GM23248 (cell line): ENCODE results near the gene ABCC12. TPM values are rescaled to one million over a fixed set of nuclear protein-coding genes. Genes with fewer than 3 reads are reported as not detected.

Experiments
- DNase-seq: peaks from one replicate; pipeline ENCODE4 v3.0.0-alpha.2; 2015
- H2AFZ ChIP-seq: fragments of 200-600 bp; sonication (generic); 2 replicates; pipeline ENCODE4 v1.6.1; 2016; ENCODE audit warnings: antibody characterized with exemption
- H3F3A ChIP-seq: fragments of 200-600 bp; sonication (generic); 2 replicates; pipeline ENCODE4 v1.6.1; 2016; ENCODE audit warnings: mild to moderate bottlenecking, antibody characterized with exemption, mixed run types; ENCODE audit not compliant: insufficient read depth
- H3K27ac ChIP-seq: fragments of 200-600 bp; sonication (generic); 2 replicates; pipeline ENCODE4 v1.5.1; 2016; ENCODE audit warnings: mild to moderate bottlenecking
- H3K27me3 ChIP-seq: fragments of 200-600 bp; sonication (generic); replicated peaks from 2 replicates; pipeline ENCODE4 v1.6.1; 2016; ENCODE audit warnings: mild to moderate bottlenecking; ENCODE audit not compliant: insufficient read depth
- H3K36me3 ChIP-seq: fragments of 200-600 bp; sonication (generic); 2 replicates; pipeline ENCODE4 v1.6.1; 2016; ENCODE audit warnings: low read depth, mild to moderate bottlenecking
- H3K4me1 ChIP-seq: fragments of 200-600 bp; sonication (generic); 2 replicates; pipeline ENCODE4 v1.6.1; 2016; ENCODE audit warnings: mild to moderate bottlenecking; ENCODE audit not compliant: insufficient read depth
- H3K4me2 ChIP-seq: fragments of 200-600 bp; sonication (generic); one replicate; pipeline ENCODE4 v1.6.1; 2016; ENCODE audit warnings: mild to moderate bottlenecking; ENCODE audit not compliant: unreplicated experiment
- H3K4me3 ChIP-seq: fragments of 200-600 bp; sonication (generic); 2 replicates; pipeline ENCODE4 v1.5.1; 2016; ENCODE audit warnings: mild to moderate bottlenecking
- H3K79me2 ChIP-seq: fragments of 200-600 bp; sonication (generic); 2 replicates; pipeline ENCODE4 v1.6.1; 2016; ENCODE audit warnings: mild to moderate bottlenecking; ENCODE audit not compliant: insufficient read depth
- H3K9ac ChIP-seq: fragments of 200-600 bp; sonication (generic); 2 replicates; pipeline ENCODE4 v1.6.1; 2016; ENCODE audit warnings: mild to moderate bottlenecking
- H3K9me2 ChIP-seq: fragments of 200-600 bp; sonication (generic); 2 replicates; pipeline ENCODE4 v1.6.1; 2016; ENCODE audit warnings: mixed run types, mild to moderate bottlenecking, moderate library complexity; ENCODE audit not compliant: insufficient read depth
- H3K9me3 ChIP-seq: fragments of 200-600 bp; sonication (generic); one replicate; pipeline ENCODE4 v1.6.1; 2017; ENCODE audit warnings: low read depth
- H4K20me1 ChIP-seq: fragments of 200-600 bp; sonication (generic); 2 replicates; pipeline ENCODE4 v1.6.0; 2016; ENCODE audit not compliant: insufficient read depth
- EZH2 ChIP-seq: fragments of 200-600 bp; sonication (generic); IDR thresholded peaks from 2 replicates; pipeline ENCODE4 v1.6.1; 2018; ENCODE audit warnings: antibody characterized with exemption, mild to moderate bottlenecking; ENCODE audit not compliant: insufficient read depth, poor library complexity, severe bottlenecking
- EZH2phosphoT487 ChIP-seq: fragments of 200-600 bp; sonication (generic); IDR thresholded peaks from 2 replicates; pipeline ENCODE4 v1.6.1; 2018; ENCODE audit warnings: antibody characterized with exemption, moderate library complexity, mild to moderate bottlenecking, low read depth; ENCODE audit not compliant: insufficient read depth
- WGBS, 2 experiments: methylation state at CpG; one replicate each; pipeline ENCODE4 v1.1.6; 2015 to 2017; ENCODE audit warnings: low lambda C conversion rate in 2 of 2, low coverage in 1 of 2; ENCODE audit errors: missing lambda C conversion rate in 2 of 2; 5-methylcytosine and 5-hydroxymethylcytosine counted together
- in situ Hi-C: fragments of 300-500 bp; cut with MboI; formaldehyde crosslinking; loops from 2 replicates; pipeline ENCODE4 v1.15.0; 2020
- polyA plus RNA-seq: library from polyadenylated mRNA; unstranded; fragments of >200 nt; fragmentation: Nextera tagmentation; extraction: Ambion mirVana; gene quantifications from 2 replicates; pipeline ENCODE4 v1.2.1, GENCODE V29; 2016
- total RNA-seq: library from RNA; depleted of rRNA; stranded (reverse); fragments of >200 nt; shearing (Covaris generic); gene quantifications from 2 replicates; pipeline ENCODE4 v1.2.3, GENCODE V29; 2014

The ABCC12 gene
- total and polyA plus RNA-seq, 2 experiments from 2014 or later = not detected

DNA sequence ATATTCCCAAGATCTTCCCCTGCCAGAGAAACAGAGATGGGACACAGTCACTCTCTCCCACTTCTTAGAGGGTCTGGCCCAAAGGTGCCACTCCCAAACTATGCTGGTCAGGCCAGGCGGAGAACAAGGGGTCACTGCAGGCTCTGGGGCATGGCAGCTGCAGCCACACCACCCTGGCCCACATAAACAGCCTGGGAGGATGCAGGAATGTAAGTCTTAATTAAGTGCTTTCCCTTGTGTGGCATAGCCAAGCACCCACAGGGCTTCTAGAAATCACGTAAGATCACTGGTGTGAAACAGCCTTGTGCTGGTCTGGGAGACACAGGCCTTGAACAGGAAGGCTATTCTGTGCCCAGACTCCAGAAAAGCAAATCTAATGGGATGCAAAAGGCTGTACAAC lies 31.5 kb downstream of the ABCC12 start:
- peak overlapping the region; percentile 89; the same call in 1 of the 2 replicates for H3K27ac ChIP-seq

DNA sequence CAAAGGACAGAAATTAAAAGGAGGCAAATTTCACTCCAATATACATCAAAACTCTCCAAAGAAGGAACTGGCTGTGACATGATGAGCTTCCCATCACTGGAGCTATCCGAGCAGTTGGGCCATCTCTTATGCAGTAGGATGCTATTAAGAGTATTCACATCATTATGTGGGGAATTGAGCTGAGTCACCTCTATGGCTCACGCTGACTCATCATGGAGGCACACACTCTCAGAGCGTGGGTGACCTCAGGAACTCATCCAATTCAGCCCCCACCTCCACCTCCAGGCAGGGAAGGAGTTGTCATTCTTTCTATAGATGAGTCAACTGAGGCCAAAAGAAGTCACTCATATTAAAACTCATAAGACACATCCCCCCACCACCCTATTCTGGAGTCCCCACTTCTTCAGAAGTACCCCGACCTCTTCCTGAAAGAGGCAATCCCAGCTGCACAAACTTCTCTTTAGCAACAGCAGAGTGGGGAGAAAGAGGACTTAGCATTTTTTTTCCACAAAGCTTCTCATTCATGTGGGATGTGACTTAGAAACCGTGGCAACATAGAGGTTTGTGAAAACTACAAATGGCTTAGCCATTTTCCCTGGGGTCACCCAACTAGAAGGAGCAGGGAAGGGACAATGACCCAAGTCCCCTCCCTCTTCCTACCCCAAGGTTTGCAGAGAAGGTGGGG lies 32.5 kb downstream of the ABCC12 start:
- Histone ChIP-seq H3K79me2 (no peaks in the 10 kb centered on the region), H3K4me2 (peak overlapping the region; percentile 69), H2AFZ (peak overlapping the region; percentile 42; the same call in 1 of the 2 replicates), H3K36me3 (no peaks in the 10 kb centered on the region), H3K27ac (peak overlapping the region; percentile 89), H3K27me3 (no peaks in the 10 kb centered on the region), H3K4me1 (peaks cover 52% of the 10 kb centered on the region), H3K4me3 (peak overlapping the region; percentile 10; the same call in 1 of the 2 replicates), H4K20me1 (no peaks in the 10 kb centered on the region), H3K9me2 (no peaks in the 10 kb centered on the region), H3K9me3 (no peaks in the 10 kb centered on the region), H3F3A (peaks cover 30% of the 10 kb centered on the region), H3K9ac (peak overlapping the region; percentile 63)
- TF ChIP-seq EZH2phosphoT487 = no peak
- no peak for TF ChIP-seq EZH2
- in situ Hi-C loops = no loop called here
- WGBS, 2 experiments = 20 to 21% methylated on average over 5 of the region's 5 CpGs
- peak; percentile 100 for DNase-seq

More for the DNA sequence above, 31.5 kb downstream of the ABCC12 start:
- H3K36me3 ChIP-seq = no peaks in the 10 kb centered on the region
- no peaks in the 10 kb centered on the region for H3K79me2 ChIP-seq
- 95 to 100% methylated on average over 2 of the region's 2 CpGs for WGBS, 2 experiments
- H3K9me3 ChIP-seq = no peaks in the 10 kb centered on the region
- in situ Hi-C loops = no loop called here
- TF ChIP-seq EZH2 = no peak
- no peak for TF ChIP-seq EZH2phosphoT487
- H2AFZ ChIP-seq = no peak overlapping the region
- no peaks in the 10 kb centered on the region for H3K27me3 ChIP-seq
- no peak overlapping the region for H3K4me3 ChIP-seq
- H3K9me2 ChIP-seq = no peaks in the 10 kb centered on the region
- peaks cover 35% of the 10 kb centered on the region for H3F3A ChIP-seq
- no peaks in the 10 kb centered on the region for H4K20me1 ChIP-seq
- H3K4me1 ChIP-seq = peaks cover 59% of the 10 kb centered on the region
- no peak overlapping the region for H3K9ac ChIP-seq
- DNase-seq = no peak
- no peak overlapping the region for H3K4me2 ChIP-seq

DNA sequence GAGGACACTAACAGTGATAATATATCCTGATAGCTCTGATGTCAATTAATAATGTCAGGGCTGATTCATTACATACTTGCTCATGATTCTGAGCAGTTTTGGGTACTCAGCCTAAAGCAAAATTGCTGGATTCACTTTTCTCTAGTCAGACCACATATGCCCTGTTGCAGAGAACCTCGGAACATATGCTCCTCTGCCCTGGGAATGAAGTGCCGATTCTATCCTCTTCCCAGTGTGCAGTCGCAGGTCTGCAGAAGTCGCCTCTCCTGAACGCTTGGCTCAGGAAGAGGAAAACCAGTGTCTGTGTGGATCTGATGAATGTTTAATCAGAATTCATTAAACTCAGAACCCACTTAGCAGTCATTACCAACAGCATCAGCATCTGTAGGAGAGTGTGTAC lies 34.5 kb downstream of the ABCC12 start:
- no peaks in the 10 kb centered on the region for H3K36me3 ChIP-seq
- peaks cover 35% of the 10 kb centered on the region for H3K4me1 ChIP-seq
- no peaks in the 10 kb centered on the region for H3K9me2 ChIP-seq
- in situ Hi-C loops = no loop called here
- no peaks in the 10 kb centered on the region for H4K20me1 ChIP-seq
- H3K4me2 ChIP-seq = no peak overlapping the region
- H3K27ac ChIP-seq = no peak overlapping the region
- WGBS, 2 experiments = 47 to 59% methylated on average over 5 of the region's 5 CpGs
- no peaks in the 10 kb centered on the region for H3K79me2 ChIP-seq
- H3K4me3 ChIP-seq = no peak overlapping the region
- DNase-seq = no peak
- peaks cover 14% of the 10 kb centered on the region for H3F3A ChIP-seq
- no peaks in the 10 kb centered on the region for H3K9me3 ChIP-seq
- no peaks in the 10 kb centered on the region for H3K27me3 ChIP-seq
- H3K9ac ChIP-seq = no peak overlapping the region
- TF ChIP-seq EZH2phosphoT487 (no peak), EZH2 (no peak)
- H2AFZ ChIP-seq = no peak overlapping the region

DNA sequence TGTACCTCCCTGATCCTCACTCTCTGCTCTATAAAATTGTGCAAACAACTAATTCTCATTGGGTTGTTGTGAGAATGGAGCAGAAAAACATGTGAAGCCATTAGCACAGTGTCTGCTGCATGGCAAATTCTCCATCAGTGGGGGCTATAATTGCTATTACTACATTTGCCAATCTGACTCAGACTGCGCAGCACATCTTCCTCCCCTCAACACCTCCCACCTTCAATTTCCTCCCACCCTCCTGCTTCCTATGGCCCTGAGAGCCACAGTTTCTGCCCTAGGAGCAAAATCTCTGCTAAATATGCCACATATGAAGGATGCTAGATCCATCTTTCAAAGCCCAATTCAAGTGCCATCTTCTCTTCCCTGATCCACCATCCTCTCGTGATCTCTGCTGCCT lies 37.0 kb downstream of the ABCC12 start:
- 66 to 82% methylated on average over 2 of the region's 2 CpGs for WGBS, 2 experiments
- TF ChIP-seq EZH2phosphoT487 = no peak
- no peak for TF ChIP-seq EZH2
- Histone ChIP-seq H3K79me2 (no peaks in the 10 kb centered on the region), H3K36me3 (no peaks in the 10 kb centered on the region), H4K20me1 (no peaks in the 10 kb centered on the region), H3K27me3 (no peaks in the 10 kb centered on the region; the same call in 1 of the 2 replicates), H3K27ac (no peak overlapping the region), H2AFZ (no peak overlapping the region), H3K4me2 (no peak overlapping the region), H3K9me3 (no peaks in the 10 kb centered on the region), H3F3A (peaks cover 12% of the 10 kb centered on the region), H3K9me2 (no peaks in the 10 kb centered on the region), H3K4me3 (no peak overlapping the region), H3K9ac (no peak overlapping the region), H3K4me1 (peaks cover 20% of the 10 kb centered on the region)
- in situ Hi-C loops = no loop called here
- DNase-seq = no peak
